Stimulated activated CD4-positive, alpha-beta T cell treated with anti-CD3 and anti-CD28 coated beads, Interleukin-4, amount 100 ng/mL, for 24 hours (primary cell): ENCODE data around the gene SMCO3.

Source experiments
- DNase-seq: peaks from one replicate; pipeline ENCODE4 v3.0.0-alpha.2; 2020

The SMCO3 gene

GRCh38 chr12:14826491-14826890, 12.5 kb upstream of the SMCO3 start:
- no peak for DNase-seq

- DNase-seq = no peak
Observed at GRCh38 chr12:14825256-14825655, 11.3 kb upstream of the SMCO3 start.

DNA sequence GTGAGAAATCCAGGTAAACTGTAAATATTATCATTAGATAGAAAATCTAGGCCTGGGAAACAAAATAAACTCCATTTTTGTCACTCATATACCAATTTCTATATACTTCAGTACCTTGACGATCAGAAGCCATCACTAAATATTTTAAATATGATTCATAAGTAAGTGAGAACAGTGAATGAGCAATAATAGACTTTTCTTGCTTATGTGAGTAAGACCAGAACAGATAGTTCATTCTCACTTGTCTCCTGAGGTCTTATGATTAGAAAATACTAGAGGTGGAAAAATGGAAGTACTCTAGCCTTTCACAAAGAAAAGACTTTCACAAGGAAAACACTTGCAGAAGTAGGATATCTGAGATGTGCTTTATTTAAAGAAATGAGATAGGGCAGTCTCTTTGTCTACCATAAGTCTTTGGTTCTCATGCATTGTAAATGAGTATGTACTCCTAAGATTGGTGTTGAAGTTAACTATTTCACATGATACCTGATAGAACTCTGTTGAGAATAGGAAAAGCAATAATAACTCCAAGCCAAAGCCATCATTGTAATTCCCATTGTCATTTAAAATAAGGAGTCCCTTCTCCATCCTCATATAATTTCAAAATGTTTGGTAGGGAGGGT, 10.1 kb upstream of the SMCO3 start:
- DNase-seq = no peak

DNA sequence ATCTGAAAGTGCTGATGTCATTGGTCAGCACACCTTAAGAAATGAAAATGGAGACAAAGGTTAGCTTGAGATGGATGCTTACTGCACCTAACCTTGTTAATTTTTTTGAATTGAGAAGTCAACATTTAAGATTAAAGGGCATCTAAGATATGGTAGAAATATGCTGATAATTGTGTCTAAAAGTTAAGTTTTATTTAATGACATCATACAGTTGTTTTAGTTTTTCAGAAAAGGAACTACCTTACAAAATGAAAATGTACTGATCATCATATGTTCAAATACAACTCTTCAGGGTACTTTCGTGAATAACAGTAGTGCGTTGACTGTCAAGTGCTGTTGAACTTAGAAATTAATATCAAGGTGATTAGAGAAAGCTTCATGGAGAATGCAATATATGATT, 2.5 kb downstream of the SMCO3 start:
- DNase-seq = no peak

DNA sequence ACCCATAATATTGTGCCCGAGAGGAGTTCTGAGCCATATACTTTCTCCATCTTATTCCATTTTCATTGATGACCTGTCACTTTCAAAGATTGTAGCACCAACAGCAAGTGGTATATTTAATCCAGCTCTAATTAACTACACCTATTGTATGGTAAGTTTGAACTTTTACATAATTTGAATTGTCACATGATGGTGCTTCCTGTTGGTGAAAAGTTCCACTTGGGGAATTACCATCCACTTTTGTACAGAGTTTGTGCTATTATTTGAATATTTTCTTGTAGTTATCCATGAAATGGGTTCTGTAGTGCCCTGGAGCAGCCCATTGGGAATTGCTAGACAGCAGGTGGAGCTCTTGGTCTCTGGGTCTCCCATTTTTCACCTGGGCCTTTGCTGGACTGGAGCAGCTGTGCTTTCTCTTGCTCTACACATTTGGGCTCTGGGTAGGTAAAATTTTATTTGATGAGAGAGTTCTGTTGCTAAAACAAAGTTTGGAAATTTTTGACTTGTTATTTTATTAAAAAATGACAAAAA, 3.0 kb downstream of the SMCO3 start:
- no peak for DNase-seq

DNA sequence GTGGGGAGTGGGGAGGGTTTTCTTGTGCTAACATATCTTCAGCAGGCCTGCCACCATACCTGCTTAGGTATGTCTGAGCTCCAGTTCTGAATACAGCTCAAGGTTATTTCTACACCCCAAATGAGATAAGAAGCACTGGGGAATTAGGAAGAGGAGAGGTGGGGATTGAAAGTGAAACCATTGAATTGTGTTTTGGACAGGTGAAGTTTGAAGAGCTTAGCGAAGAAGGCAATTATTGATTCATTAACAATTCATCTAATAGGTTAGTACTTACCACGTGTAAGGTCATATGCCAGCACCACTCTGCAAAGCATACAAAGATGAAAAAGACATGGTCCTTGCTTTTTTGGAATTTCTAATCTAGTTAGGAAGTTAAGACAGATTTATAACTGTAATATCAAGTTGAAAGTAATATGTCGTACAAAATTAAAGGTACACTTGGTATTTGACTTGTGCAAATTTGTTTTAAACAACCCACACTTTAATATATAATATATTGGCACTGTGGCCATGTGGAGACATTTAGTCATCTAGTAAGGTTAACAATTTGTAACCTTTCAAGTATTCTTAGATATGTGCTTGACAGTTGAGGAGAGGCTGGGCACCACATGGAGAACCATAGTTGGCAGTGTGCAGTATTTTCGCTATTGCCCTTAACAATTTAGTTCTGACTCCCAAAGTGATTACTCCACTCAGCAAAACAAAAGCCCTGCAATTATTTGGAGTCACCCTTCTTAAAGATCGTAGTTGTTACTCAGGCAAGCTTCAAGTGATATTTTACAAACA, 3.6 kb downstream of the SMCO3 start:
- DNase-seq = no peak

- DNase-seq = no peak
Observed at GRCh38 chr12:14803830-14804160, 10.2 kb downstream of the SMCO3 start.

GRCh38 chr12:14803011-14803829, 10.8 kb downstream of the SMCO3 start, which contains the start of the genes C12orf60 and WBP11:
TSS of gene C12orf60 (plus strand) at chr12:14803670. CDS start at chr12:14822936, 19,266 bp downstream.
TSS of gene WBP11 (minus strand) at chr12:14803478. CDS start at chr12:14801383, 2,095 bp downstream.
- peak; percentile 92 for DNase-seq

DNA sequence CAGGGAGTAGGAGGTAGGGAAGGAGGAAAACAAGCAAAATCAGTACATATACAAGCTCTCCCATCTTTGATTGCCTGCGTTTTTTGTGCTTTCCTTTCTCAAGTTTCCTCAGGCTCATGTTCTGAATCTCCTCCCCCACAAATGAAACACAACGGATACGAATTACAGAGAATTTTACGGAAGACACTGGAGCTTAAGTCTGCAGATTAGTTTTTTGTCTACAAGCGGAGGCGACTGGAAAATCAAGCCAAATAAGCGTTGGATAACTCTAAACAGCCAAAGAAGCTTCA, 11.3 kb downstream of the SMCO3 start:
- no peak for DNase-seq

DNA sequence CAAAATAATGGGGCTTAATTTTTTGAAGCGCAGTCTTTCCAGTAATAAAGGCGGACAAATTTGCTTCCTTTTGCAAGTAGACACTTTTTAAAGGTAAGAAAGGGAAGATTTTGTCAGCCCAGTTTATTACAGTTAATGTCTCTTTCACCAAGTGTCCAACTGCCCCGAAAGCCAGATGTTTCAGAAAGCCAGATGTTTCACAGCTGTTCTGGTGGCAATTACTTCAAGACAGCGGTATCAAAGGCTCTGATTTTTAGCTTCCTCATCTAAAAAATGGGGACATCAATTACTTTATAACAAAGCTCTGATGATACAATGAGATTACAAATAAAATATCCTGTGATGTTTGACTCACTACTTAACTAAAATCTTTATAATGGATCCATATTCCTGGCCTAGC, 11.7 kb downstream of the SMCO3 start:
- DNase-seq = no peak

DNA sequence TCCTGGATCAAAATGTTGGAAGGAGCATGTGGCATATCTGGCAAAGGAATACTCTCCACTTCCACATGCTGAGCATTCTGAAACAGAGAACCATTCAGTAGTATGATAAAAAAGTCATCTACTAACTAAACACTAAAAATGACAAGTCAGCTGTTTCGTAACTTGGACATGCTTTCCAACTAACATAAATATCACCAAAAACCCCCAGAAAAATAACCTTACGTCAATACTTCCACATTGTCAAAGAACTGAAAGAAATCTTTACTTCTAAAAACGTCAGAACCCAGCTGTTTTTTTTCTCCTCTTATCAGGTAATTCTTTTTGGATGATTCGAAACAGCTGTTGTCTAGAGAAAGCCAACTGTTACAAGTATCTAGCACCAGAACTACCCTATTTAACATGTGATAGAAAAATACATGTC, 18.9 kb downstream of the SMCO3 start:
- DNase-seq = no peak

DNA sequence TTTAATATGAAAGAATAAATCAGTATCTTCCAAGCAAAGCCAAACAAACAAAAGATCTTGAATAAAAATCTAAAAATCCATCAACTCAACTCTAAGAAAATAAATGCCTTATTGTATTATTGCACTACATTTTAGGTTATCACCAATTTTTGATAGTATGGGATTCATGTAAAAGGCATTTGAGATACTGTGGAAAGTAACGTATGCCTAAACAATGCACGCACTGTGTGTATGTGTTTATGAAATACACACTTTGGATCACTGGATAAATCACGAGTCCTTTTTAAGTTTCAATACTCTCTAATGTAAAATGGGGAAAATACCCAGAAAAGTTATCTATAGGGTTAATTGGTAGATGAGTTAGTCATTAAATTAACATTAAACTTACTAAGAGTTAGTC, 28.4 kb downstream of the SMCO3 start:
- no peak for DNase-seq

GRCh38 chr12:14784471-14784870, 29.5 kb downstream of the SMCO3 start:
- DNase-seq = no peak

GRCh38 chr12:14782756-14783155, 31.2 kb downstream of the SMCO3 start:
- no peak for DNase-seq

DNA sequence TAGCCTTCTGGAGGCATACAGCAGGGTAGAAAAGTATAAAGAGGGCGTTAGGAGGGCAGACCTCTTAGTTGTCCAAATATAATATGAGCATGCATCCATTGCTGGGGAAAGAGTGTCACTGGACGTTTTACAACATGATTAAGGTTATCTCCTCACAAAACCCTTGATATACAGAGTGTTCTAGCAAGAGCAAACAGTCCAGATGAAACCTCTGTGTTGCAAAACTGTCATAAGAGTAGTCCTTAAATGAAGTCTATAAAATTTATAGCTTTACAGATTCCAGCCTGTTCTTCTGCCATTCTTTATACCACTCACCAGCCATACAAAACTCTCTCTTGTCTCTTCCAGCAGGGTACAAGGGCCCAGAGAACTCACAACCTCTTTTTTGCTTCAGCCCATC, 32.4 kb downstream of the SMCO3 start:
- DNase-seq = no peak

DNA sequence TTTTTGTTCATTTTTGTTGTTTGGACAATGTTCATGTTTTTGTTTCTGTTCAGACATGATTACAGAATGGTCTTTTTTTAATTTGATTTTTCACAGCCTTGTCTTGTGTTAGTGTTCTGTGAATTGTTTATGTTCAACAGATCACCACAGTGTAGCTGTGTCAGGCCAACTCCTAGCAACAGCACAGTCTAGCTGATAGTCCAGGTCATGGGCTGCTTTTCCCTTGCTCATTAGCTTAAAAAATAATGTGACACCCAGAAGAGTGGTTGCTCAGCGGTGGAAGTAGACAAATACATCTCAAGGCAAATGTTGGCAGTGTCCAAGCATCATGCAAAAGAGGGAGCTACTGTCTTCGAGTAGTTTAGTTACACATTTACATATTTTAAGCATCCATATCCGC, 33.1 kb downstream of the SMCO3 start:
- no peak for DNase-seq

DNA sequence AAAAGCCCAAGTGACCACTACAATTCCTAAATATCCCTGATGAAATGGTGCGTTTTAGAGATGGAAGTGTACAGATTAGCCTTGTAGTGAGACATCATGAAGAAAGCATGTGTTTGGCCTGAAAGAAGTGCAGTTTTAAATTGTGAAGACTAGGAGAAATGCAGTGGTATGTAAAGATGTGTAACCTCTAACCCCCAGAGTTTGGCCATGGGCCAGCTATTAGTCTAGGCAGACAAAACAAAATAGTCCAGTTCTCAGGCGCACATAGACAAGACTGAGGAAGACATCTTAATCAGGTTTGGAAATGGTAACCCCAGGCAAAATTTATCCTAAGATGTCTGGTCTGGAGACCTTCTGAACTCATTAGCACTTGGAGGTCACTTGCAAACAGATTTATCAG, 34.1 kb downstream of the SMCO3 start:
- DNase-seq = no peak

DNA sequence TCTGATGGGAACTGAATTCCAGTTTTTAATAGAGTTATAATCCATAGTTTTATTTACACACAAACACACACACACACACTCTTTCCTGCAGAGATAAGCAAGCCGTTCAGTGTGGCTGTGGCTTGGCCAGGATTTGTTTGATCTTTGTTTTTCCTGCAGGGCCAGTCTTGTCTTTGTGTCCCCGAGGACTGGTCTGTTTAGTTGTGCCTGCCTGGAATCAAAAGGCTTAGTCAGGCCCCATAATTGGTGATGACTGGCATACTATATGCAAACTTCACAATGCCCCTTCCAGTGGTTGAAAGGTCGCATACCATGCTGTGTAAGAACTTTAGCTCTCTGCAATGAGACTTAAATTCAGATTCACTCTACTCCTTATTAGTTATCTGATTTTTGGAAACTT, 36.7 kb downstream of the SMCO3 start:
- DNase-seq = no peak

- DNase-seq = no peak
Observed at GRCh38 chr12:14776236-14776961, 37.6 kb downstream of the SMCO3 start.

DNA sequence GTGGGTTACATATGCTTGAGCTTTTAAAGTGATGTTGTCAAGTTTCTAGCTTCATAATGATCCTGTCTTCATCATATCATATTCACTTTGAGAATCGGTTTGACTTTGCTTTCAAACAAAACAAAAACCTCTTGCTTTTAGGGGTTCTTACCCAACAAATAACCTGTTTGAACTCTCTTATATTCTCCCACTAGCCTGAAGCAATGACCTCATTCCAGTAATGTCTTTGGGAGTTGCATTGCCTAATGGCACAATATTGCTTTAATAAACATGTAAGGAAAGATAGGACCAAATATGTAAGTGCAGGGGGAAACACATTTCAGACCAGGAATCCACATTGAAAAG, 38.4 kb downstream of the SMCO3 start:
- no peak for DNase-seq

- DNase-seq = peak; percentile 22
Observed at GRCh38 chr12:14774906-14775635, 38.9 kb downstream of the SMCO3 start.
